ENCODE results near the gene DNAH2.

The DNAH2 gene

GRCh38 chr17:7688808-7689316 is 28.7 kb upstream of the DNAH2 start:
- no peak for TF ChIP-seq CTCF (IDR thresholded peaks at IDR 0.05; ENCODE audit: insufficient read depth, low read depth, low read length, missing control alignments)
- no peak for DNase-seq (ENCODE audit: low read depth)
- peak overlapping the region; percentile 96 for H3K4me3 ChIP-seq (ENCODE audit: low read length)

- no peak overlapping the region for H3K4me3 ChIP-seq (ENCODE audit: low read length)
- DNase-seq (ENCODE audit: low read depth) = no peak
- no peak for TF ChIP-seq CTCF (IDR thresholded peaks at IDR 0.05; ENCODE audit: insufficient read depth, low read depth, low read length, missing control alignments)
Observed at GRCh38 chr17:7695586-7695985, 22.0 kb upstream of the DNAH2 start.

- DNase-seq (ENCODE audit: low read depth) = no peak
- no peak overlapping the region for H3K4me3 ChIP-seq (ENCODE audit: low read length)
- no peak for TF ChIP-seq CTCF (IDR thresholded peaks at IDR 0.05; ENCODE audit: insufficient read depth, low read depth, low read length, missing control alignments)
Observed at GRCh38 chr17:7697828-7698588, 19.5 kb upstream of the DNAH2 start.

GRCh38 chr17:7700510-7700909 is 17.0 kb upstream of the DNAH2 start:
- no peak for TF ChIP-seq CTCF (IDR thresholded peaks at IDR 0.05; ENCODE audit: insufficient read depth, low read depth, low read length, missing control alignments)
- no peak for DNase-seq (ENCODE audit: low read depth)

GRCh38 chr17:7701681-7702080 is 15.9 kb upstream of the DNAH2 start:
- no peak overlapping the region for H3K4me3 ChIP-seq (ENCODE audit: low read length)
- no peak for TF ChIP-seq CTCF (IDR thresholded peaks at IDR 0.05; ENCODE audit: insufficient read depth, low read depth, low read length, missing control alignments)
- no peak for DNase-seq (ENCODE audit: low read depth)

More at GRCh38 chr17:7700510-7700909, 17.0 kb upstream of the DNAH2 start:
- no peak overlapping the region for H3K4me3 ChIP-seq (ENCODE audit: low read length)

- TF ChIP-seq CTCF (IDR thresholded peaks at IDR 0.05; ENCODE audit: insufficient read depth, low read depth, low read length, missing control alignments) = no peak
- no peak for DNase-seq (ENCODE audit: low read depth)
- H3K4me3 ChIP-seq (ENCODE audit: low read length) = no peak overlapping the region
Observed at GRCh38 chr17:7702776-7703175, 14.8 kb upstream of the DNAH2 start.

All from epithelial cell of esophagus (primary cell).